Measurements from ENCODE around the gene SUPT3H. TPM values are rescaled to one million over a fixed set of nuclear protein-coding genes. Genes with fewer than 3 reads are reported as not detected.

SUPT3H gene
- total and polyA plus RNA-seq, 12 donors: 2.1 to 6.2 (median 3.5) TPM

GRCh38 chr6:45326698-45327417, 50.9 kb downstream of the SUPT3H start:
- intact Hi-C loops (cut with DNase I): no loop called here
- DNase-seq: no peak
- Histone ChIP-seq H3K9me3 (no peaks in the 10 kb centered on the region), H3K4me3 (no peak overlapping the region), H3K36me3 (no peaks in the 10 kb centered on the region), H3K27ac (no peak overlapping the region), H3K4me1 (peaks cover 0 to 11% (median 0%) of the 10 kb centered on the region in 9 donors), H3K27me3 (no peaks in the 10 kb centered on the region)
- ATAC-seq: peak in 2 of 8 donors; percentile 46 to 50
- 86 to 87% methylated on average over 5 of the region's 5 CpGs for WGBS, 2 donors
- TF ChIP-seq, protein P1, sequence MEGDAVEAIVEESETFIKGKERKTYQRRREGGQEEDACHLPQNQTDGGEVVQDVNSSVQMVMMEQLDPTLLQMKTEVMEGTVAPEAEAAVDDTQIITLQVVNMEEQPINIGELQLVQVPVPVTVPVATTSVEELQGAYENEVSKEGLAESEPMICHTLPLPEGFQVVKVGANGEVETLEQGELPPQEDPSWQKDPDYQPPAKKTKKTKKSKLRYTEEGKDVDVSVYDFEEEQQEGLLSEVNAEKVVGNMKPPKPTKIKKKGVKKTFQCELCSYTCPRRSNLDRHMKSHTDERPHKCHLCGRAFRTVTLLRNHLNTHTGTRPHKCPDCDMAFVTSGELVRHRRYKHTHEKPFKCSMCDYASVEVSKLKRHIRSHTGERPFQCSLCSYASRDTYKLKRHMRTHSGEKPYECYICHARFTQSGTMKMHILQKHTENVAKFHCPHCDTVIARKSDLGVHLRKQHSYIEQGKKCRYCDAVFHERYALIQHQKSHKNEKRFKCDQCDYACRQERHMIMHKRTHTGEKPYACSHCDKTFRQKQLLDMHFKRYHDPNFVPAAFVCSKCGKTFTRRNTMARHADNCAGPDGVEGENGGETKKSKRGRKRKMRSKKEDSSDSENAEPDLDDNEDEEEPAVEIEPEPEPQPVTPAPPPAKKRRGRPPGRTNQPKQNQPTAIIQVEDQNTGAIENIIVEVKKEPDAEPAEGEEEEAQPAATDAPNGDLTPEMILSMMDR (IDR thresholded peaks at IDR 0.05): no peak

DNA sequence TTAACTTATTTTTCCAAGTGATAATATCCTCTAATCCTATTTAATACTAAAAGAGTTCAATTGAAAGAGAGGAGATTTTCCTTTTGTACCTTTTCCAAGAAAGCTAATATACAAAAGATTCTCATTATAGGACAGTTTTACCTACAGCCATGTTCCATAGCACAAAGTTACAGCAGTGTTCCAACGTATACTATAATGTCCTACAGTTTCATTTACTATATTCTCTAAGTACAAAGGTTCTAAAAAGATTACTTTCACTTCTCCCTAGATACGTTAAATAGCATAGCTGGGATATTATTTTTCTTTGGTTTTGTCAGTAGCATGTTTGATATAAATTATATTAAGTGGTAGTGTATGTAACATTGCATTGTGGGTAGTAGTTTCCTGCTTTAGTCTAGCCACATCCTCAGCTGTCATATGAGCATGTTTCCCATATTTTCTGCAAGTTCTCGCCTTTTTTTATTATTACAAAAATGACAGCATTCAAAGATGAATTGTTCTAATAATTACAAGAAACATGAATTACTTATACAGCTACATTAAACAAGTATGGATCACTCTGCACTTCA, 54.0 kb downstream of the SUPT3H start:
- DNase-seq: no peak
- Histone ChIP-seq H3K27me3 (no peaks in the 10 kb centered on the region), H3K9me3 (no peaks in the 10 kb centered on the region), H3K4me1 (peaks cover 0 to 11% (median 0%) of the 10 kb centered on the region in 9 donors), H3K27ac (no peak overlapping the region), H3K4me3 (no peak overlapping the region), H3K36me3 (no peaks in the 10 kb centered on the region)
- intact Hi-C loops (cut with DNase I): no loop called here
- no peak for ATAC-seq
- TF ChIP-seq, protein P1 (IDR thresholded peaks at IDR 0.05): no peak
- 85 to 87% methylated on average over 3 of the region's 3 CpGs for WGBS, 2 donors

GRCh38 chr6:45320349-45320748, 57.4 kb downstream of the SUPT3H start:
- Histone ChIP-seq H3K9me3 (peaks cover 0 to 10% (median 0%) of the 10 kb centered on the region in 11 donors), H3K4me1 (peaks cover 0 to 11% (median 0%) of the 10 kb centered on the region in 9 donors), H3K36me3 (no peaks in the 10 kb centered on the region), H3K27ac (no peak overlapping the region), H3K27me3 (no peaks in the 10 kb centered on the region), H3K4me3 (no peak overlapping the region)
- intact Hi-C loops (cut with DNase I): no loop called here
- DNase-seq (no peak), ATAC-seq (no peak)
- WGBS, 2 donors: 90 to 91% methylated on average over 4 of the region's 4 CpGs
- TF ChIP-seq, protein P1 (IDR thresholded peaks at IDR 0.05): no peak

DNA sequence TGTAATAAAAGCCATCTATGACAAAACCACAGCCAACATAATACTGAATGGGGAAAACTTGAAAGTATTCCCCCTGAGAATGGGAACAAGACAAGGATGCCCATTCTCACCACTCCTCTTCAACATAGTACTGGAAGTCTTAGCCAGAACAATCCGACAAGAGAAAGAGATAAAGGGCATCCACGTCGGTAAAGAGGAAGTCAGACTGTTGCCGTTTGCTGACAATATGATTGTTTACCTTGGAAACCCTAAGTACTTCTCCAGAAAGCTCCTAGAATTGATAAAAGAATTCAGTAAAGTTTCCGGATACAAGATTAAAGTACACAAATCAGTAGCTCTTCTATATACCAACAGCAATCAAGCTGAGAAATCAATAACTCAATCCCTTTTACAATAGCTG, 63.6 kb downstream of the SUPT3H start:
- Histone ChIP-seq H3K27ac (no peak overlapping the region), H3K27me3 (no peaks in the 10 kb centered on the region), H3K4me3 (no peak overlapping the region), H3K4me1 (peaks cover 0 to 7% (median 0%) of the 10 kb centered on the region in 9 donors), H3K9me3 (peaks cover 0 to 21% (median 0%) of the 10 kb centered on the region in 11 donors), H3K36me3 (no peaks in the 10 kb centered on the region)
- WGBS, 2 donors: 19 to 36% methylated on average over 5 of the region's 5 CpGs
- no peak for ATAC-seq
- DNase-seq: no peak
- TF ChIP-seq, protein P1 (IDR thresholded peaks at IDR 0.05): no peak
- intact Hi-C loops (cut with DNase I): no loop called here

Measured in heart right ventricle (tissue), 16 donors.